Gastrocnemius medialis (tissue), 4 donors: ENCODE results near the gene GABRB1.

Experiments
- CTCF ChIP-seq, 5 experiments: fragments of 450-650 bp in 3 of 5; fragments of 200-600 bp in 2 of 5; sonication (generic) in 2 of 5; IDR thresholded peaks in 4 of 5; conservative IDR thresholded peaks in 1 of 5; 1 replicate in 4 of 5; 2 replicates in 1 of 5; pipeline ENCODE4 v1.5.1; 2016 to 2019; ENCODE audit warnings: antibody characterized with exemption in 5 of 5, mild to moderate bottlenecking in 3 of 5, moderate library complexity in 3 of 5
- POLR2A ChIP-seq, 2 donors: fragments of 450-650 bp; IDR thresholded peaks; one replicate each; pipeline ENCODE4 v1.6.1; 2017; ENCODE audit warnings: antibody characterized with exemption in 2 of 2, mild to moderate bottlenecking in 2 of 2, moderate library complexity in 2 of 2

- TF ChIP-seq CTCF (IDR thresholded peaks at IDR 0.05 in 4 of 5, conservative IDR thresholded peaks at IDR 0.05 in 1 of 5) (no peak), POLR2A (IDR thresholded peaks at IDR 0.05) (no peak)
These were observed 1.2 kb downstream of the GABRB1 start for GRCh38 chr4:47032405-47033106.
